ENCODE data around the gene UBE2Q1. TPM values are rescaled to one million over a fixed set of nuclear protein-coding genes. Genes with fewer than 3 reads are reported as not detected.

UBE2Q1 gene
- total and polyA plus RNA-seq, 2 experiments from 2014 or later = 5.7 to 37.9 TPM

- Histone ChIP-seq H3K4me2 (ENCODE audit: unreplicated experiment) (no peak overlapping the region), H3K4me1 (ENCODE audit: insufficient read depth) (no peaks in the 10 kb centered on the region), H3K79me2 (ENCODE audit: insufficient read depth) (no peaks in the 10 kb centered on the region), H3K27ac (no peak overlapping the region), H4K20me1 (ENCODE audit: insufficient read depth) (no peaks in the 10 kb centered on the region), H3K4me3 (no peak overlapping the region), H3K9ac (no peak overlapping the region), H3K36me3 (ENCODE audit: low read depth) (no peaks in the 10 kb centered on the region), H3K9me3 (ENCODE audit: low read depth) (no peaks in the 10 kb centered on the region), H3F3A (ENCODE audit: insufficient read depth) (no peaks in the 10 kb centered on the region), H3K27me3 (replicated peaks; ENCODE audit: insufficient read depth) (peaks cover 76% of the 10 kb centered on the region), H2AFZ (no peak overlapping the region), H3K9me2 (ENCODE audit: insufficient read depth) (no peaks in the 10 kb centered on the region)
- WGBS, 2 experiments (ENCODE audit: low coverage in 1 of 2, low lambda C conversion rate in 2 of 2, missing lambda C conversion rate in 2 of 2) = 86 to 92% methylated on average over 1 of the region's 1 CpG
- DNase-seq = no peak
- TF ChIP-seq EZH2 (IDR thresholded peaks at IDR 0.05; ENCODE audit: insufficient read depth, poor library complexity, severe bottlenecking) = no peak
- no peak for TF ChIP-seq EZH2phosphoT487 (IDR thresholded peaks at IDR 0.05; ENCODE audit: insufficient read depth, low read depth)
- in situ Hi-C loops (cut with MboI) = no loop called here
These were observed 59.0 kb downstream of the UBE2Q1 start for GRCh38 chr1:154499446-154499845.

Other genes starting within 250 kb of the UBE2Q1 start
- not detected in 2 replicates for gene AQP10, start 237.6 kb downstream of the UBE2Q1 start, total RNA-seq (2014; rRNA removed; shearing (Covaris generic))
- not detected in 2 replicates for gene AQP10, start 237.6 kb downstream of the UBE2Q1 start, polyA plus RNA-seq (2016; fragmentation: Nextera tagmentation; extraction: Ambion mirVana)
- 200 and 203 TPM in 2 replicates for gene ATP8B2, start 233.1 kb downstream of the UBE2Q1 start, total RNA-seq (2014; rRNA removed; shearing (Covaris generic))
- 17.6 and 20.1 TPM in 2 replicates for gene ATP8B2, start 233.1 kb downstream of the UBE2Q1 start, polyA plus RNA-seq (2016; fragmentation: Nextera tagmentation; extraction: Ambion mirVana)
- 3.9 and 8.8 TPM in 2 replicates for gene IL6R, start 153.3 kb downstream of the UBE2Q1 start, total RNA-seq (2014; rRNA removed; shearing (Covaris generic))
- 1.3 and 2.1 TPM in 2 replicates for gene IL6R, start 153.3 kb downstream of the UBE2Q1 start, polyA plus RNA-seq (2016; fragmentation: Nextera tagmentation; extraction: Ambion mirVana)
- not detected in 2 replicates for gene TDRD10, start 56.4 kb downstream of the UBE2Q1 start, total RNA-seq (2014; rRNA removed; shearing (Covaris generic))
- not detected in 2 replicates for gene TDRD10, start 56.4 kb downstream of the UBE2Q1 start, polyA plus RNA-seq (2016; fragmentation: Nextera tagmentation; extraction: Ambion mirVana)
- gene SHE, start 56.2 kb downstream of the UBE2Q1 start, total RNA-seq (2014; rRNA removed; shearing (Covaris generic)) = not detected in 2 replicates
- 0.03 TPM in 2 replicates for gene SHE, start 56.2 kb downstream of the UBE2Q1 start, polyA plus RNA-seq (2016; fragmentation: Nextera tagmentation; extraction: Ambion mirVana)
- gene CHRNB2, start 9.1 kb upstream of the UBE2Q1 start, total RNA-seq (2014; rRNA removed; shearing (Covaris generic)) = not detected in 2 replicates
- gene CHRNB2, start 9.1 kb upstream of the UBE2Q1 start, polyA plus RNA-seq (2016; fragmentation: Nextera tagmentation; extraction: Ambion mirVana) = not detected in 2 replicates
- 71.3 and 84.6 TPM in 2 replicates for gene ADAR, start 49.5 kb upstream of the UBE2Q1 start, total RNA-seq (2014; rRNA removed; shearing (Covaris generic))
- gene ADAR, start 49.5 kb upstream of the UBE2Q1 start, polyA plus RNA-seq (2016; fragmentation: Nextera tagmentation; extraction: Ambion mirVana) = 61.2 and 61.3 TPM in 2 replicates

Data from GM23248 (cell line).